Endometrial microvascular endothelial cells (primary cell): ENCODE measurements around the gene IP6K3. TPM values are rescaled to one million over a fixed set of nuclear protein-coding genes. Genes with fewer than 3 reads are reported as not detected.

ENCODE experiments used
- in situ Hi-C: cut with HindIII; loops from 2 replicates; pipeline ENCODE4 v1.10.0; 2017; ENCODE audit warnings: low sequenced_read_pairs, low pct_unique_long_range_greater_than_20kb; ENCODE audit errors: inconsistent ontology term
- total RNA-seq: library from RNA; depleted of rRNA; stranded (reverse); fragments of >200 nt; gene quantifications from one replicate; pipeline ENCODE4 v1.2.3, GENCODE V29; 2015; ENCODE audit errors: inconsistent ontology term

The IP6K3 gene
- total RNA-seq, 1 donor from 2014 or later, result not detected

DNA sequence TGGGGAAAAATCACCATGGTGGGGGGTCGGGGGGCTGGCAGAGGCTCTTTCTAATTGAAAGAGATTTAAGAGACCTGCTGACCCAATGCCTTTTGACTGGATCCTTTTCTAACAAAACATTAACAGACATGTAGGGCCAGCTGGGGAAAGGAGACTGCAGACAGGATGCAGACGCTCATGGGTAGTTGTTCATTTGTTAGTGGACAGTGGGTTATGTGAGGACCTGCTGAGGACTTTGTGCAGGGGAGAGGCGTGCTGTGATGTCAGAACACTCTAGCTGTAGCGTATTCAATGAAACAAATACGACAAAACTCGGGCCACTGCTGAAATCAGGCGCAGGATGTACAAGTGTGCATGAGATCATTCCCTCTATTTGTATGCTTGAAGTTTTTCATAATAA lies 1.2 kb downstream of the IP6K3 start:
- in situ Hi-C loops, result no loop called here

DNA sequence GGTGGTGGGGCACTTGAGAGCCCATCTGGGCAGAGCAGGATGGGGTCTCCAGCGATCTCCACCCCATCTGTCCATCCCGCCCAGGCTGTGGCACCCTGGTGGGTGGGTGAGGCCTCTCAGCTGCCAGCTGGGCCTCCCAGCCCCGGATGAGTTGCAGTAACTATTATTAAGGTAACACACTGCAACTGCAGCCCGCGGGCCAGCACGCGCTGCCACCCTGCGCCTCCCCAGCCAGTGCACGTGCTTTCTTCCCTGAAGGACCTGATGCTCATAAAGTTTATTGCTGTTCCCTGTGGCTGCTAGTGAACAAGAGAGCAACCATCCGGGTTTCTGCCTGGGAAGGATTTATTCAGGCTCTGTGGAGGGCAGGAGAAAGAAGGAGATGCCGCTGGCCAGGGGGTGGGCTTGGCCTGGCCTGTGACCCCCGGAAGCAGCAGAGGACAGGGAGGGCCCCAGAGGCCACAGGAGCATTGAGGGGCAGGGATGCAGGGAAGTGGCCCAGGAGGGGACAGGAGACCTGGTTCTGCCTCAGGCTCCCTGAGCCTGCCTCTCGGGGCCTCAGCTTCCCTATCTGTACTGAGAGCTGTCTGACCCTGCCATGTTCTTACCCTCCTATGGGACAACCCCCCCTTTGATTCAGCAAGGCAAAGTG lies 1.7 kb downstream of the IP6K3 start:
- in situ Hi-C loops, result no loop called here

DNA sequence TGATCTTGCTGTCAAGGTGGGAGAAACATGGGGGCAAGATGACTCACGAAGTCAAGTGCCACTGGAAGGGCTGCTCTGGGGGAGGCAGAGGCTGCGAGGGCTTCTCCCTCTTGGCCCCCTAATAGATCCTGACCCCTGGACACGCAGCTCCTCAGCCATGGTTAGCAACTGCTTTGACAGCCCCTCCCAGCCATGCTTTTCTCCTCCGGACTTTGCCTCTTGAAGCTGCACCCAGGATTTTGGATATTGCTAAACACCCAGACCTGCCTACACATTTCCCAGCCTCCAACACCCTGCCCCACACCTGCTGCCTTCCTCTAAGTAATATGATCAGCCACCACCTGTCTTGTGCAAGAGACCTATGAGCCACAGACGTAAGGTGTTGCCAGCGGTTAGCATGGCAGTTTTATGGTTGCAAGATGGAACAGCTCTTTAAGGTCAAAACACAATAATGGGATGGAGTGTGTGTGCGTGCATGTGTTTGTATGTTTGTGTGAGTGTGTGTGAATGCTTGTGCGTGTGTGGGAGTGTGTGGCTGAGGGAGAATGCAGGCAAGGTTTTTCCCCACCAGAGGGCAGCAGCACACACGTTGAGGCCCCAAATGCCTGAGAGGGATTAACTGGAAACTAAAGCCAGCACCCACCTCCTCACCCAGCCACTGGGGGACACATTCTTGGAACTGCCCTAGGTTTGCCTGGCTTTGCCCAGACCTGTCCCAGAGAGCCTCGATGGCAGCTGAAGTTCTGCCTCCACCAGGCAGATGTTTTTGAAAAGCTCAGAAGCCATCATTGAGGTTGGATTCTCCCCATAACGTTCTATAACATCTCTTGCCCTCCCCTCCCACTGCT lies 2.5 kb downstream of the IP6K3 start:
- in situ Hi-C loops, result no loop called here

DNA sequence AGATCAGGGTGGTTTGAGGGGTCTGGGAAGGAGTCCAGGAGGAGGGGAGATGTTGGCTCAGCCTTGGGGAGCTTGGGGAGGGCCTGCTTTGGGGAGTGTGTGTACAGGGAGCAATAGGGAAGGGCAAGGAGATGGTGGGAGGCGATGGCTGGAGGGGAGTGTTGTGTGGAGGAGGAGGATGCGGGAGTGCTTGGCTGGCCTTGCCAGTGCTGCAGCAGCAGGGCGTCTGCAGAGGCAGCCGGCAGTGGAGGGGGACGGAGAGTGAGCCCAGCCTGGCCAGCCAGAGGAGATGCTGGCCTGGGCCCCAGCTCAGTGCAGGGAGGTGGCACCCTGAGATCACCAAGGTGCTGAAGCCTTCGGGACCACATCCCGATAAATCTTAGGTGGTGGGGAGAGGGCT lies 3.9 kb downstream of the IP6K3 start:
- in situ Hi-C loops, result no loop called here

DNA sequence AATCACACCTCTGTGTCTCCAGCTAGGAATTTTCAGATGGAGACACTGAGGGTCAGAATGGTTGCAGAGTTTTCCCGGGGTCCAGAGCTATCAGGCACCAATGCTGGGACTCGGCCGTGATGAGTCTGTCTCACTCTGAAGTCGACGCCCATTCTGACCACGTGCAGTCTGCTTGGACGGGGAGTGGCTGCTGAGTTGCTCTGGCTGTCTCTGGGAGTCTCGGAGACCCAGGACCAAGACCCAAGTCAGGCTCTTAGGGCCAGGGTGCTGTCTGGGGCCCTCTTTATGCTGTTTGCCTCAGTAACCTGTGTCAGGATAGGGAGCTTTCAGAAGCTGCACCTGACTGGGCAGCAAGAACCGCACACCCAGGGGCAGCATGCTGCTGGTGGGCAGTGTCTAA lies 4.6 kb downstream of the IP6K3 start:
- in situ Hi-C loops, result no loop called here

DNA sequence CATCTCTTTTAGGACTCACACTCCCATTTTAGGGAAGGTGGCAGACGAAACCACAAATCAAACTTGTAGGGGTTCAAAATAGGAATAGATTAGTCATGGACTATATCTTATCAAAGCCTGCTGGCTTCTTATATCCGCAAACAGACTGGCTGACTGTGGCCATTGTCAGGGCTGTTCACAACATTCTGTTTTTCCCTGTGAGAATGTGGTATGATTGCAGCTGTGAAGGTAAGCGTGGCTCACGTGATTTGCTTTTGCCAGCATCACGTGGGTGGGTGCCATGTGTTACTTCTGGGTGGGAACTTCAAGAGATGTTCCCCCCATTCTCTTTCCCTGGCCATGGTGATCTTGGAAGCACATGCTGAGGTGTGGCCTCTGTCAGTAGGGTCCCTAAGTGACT lies 5.9 kb downstream of the IP6K3 start:
- in situ Hi-C loops, result no loop called here

DNA sequence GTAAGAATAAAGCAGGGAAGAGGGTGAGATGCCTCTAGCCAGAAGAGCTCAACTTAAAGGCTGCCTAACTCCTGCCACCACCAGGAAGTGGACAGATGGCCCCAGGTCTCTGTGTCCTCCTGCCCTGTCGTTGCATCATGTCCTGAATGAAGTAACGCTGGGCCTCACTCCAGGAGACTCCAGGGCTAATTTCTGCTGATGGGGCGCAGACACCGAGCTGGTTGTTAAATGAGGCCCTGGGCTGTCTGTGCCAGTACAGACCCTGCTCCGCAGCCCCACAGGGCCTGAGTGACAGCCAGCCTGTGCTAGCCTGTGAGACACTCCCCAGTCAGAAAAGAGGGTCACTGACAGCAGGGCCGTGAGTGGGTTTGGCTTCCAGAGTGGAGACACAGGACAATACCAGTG lies 6.5 kb downstream of the IP6K3 start:
- in situ Hi-C loops, result no loop called here

DNA sequence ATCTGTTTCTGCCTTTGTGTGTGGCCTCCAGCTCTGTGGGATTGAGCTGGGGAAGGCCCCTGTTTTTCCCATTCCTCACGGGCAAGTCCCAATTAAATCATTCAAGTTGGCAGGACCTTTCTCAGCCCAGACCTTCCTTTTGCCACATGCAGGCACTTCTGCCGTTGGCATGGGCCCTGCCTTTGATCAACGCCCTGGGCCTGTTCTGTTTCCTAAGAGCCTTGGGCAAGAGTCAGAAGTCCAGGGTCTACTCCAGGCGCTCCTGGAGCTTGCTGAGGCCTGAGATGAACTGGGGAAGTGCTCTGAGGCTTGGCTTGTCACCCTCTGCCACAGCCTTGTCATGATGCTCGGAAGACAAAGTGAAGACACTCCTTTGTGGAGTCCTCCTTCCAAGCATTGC lies 7.1 kb downstream of the IP6K3 start:
- in situ Hi-C loops, result no loop called here

DNA sequence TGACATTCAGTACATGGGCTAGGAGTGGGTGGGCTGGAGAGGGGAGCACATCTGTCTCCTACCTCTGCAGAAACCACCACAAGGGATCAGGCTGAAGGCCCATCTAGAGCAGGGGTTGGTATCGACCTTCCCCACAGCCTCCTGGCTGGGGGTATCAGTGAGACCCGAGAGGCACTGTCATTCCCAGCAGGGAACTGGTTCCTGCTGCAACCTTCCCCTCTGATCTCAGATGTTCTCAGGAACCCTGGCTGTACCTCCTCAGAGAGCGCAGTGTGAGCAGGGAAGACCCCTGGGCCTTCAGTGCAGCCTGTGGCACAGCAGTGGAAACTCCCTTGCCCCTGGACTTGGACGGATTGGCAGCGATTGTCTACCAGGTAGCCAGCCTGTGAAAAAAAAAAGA lies 7.8 kb downstream of the IP6K3 start:
- in situ Hi-C loops, result no loop called here

DNA sequence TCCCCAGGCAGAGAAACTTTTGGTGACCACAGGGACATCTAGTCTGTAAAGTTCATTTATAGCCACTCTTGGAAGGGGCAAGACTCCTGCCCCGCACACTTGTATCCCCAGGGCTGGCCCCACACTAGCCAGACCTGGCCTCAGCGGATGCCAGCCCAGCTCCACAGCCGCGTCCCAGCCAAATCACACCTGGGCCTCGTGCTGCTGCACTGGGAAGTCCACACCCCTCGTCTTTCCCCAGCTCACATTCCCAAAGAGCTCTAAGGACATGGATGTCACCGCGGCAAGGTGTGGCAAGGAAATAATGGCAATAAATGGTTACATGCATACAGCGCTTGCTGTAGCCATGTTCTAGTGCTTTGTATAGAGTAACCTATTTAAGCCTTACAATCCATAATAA lies 8.6 kb downstream of the IP6K3 start:
- in situ Hi-C loops, result no loop called here

DNA sequence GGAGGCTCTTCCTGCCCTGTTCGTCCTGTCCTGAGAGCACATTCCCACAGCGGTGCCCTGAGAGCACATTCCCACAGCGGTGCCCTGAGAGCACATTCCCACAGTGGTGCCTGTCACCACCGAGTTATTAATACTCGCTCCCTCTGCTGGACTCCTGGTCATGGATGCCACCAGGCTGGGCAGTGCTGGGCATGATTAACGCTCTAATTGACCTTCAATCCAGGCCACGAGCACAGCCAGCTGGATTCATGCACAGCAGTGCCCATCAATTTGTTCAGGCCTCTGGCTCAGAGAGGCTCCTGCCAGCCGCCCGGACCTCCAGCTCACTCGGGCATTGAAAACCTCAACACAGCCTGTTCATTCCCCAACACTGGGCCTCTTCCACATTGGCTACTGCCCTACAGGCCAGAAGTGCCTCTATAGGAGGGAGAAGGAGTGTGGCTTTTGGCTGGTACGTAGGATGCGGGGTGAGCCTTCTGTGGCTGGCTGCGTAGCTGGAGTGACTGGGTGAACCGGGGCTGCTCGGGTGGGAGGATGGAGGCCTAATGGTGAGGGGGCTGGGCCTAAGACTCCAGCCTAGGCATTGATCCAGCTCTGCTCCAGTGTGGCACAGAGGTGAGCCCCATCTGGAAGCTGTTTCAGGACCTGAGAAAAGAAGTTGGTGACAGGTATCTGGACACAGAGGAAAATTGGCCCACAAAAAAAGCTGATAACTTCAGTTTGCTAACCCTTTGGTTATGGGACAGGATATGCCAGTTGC lies 9.3 kb downstream of the IP6K3 start:
- in situ Hi-C loops, result no loop called here

DNA sequence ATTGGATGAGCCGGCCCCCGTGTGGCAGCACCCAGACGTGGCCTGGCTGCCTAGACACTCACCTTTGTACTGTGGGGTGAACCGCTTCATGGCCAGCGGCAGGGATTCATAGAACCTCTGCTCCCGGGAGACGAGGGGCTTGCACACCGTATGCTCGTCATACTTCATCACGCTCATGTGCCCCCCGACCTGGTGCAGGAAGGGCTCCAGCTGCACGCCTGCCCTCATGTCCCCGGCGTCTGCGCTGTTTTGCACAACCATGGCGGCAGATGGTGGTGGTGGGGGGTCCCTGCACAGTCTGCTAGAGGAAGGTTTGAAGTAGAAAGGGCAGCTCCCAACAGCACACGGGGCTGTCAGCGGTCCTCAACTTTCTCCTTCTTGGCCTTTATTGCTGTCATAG lies 11.5 kb downstream of the IP6K3 start:
- in situ Hi-C loops, result no loop called here

DNA sequence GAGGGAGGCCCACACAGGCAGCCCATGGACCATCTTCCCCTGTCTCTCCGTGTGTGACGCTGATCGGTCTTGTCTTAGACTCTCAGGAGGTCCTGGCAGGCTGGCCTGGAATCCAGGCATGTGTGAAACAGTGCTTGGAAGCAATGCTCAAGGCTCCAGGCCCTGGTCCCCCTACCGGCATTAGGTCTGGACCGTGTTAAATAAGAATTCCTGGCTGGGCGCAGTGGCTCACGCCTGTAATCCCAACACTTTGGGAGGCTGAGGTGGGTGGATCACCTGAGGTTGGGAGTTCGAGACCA lies 13.0 kb downstream of the IP6K3 start:
- in situ Hi-C loops, result no loop called here

DNA sequence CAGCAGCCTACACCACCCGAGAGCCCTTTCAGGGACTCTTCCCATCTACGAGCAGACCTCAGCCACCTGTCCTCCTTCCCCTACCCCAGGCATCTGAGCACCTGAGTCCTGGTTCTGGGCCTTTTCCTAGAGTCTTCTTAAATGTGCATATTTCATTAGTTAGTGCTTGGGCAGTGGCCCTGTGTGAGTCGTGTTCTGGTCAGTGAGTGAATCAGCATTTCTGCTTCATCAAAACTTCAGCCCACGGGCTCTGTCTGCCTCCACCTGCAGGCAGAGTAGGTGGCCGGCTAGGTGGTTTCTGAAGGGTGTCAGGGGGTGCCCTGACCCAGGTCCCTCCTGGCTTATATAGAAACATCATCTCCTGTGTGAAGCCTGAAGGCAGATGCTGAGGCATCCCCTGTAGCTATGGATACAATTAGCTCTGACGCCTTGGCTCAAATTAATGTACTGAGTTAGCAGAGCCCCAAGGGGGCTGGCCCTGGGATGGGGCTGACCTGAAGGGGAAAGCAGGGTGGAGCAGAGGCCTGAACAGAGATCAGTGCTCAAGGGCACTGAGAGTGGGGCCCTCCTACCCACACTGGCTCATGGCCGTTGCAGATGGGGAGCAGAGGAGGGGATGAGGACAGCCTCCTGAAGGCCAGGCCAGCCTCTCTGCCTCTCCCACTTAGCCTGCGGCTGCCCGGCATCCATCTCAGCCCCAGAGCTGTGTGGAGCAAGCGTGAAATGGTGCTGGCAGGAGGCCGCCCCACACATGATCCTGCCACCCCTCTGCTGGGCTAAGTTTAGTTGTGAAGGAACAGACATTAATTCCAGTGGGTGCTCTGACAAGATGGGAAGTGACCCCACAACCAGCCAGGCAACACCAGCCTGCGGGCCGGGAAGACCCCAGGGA lies 13.6 kb downstream of the IP6K3 start:
- in situ Hi-C loops, result no loop called here

DNA sequence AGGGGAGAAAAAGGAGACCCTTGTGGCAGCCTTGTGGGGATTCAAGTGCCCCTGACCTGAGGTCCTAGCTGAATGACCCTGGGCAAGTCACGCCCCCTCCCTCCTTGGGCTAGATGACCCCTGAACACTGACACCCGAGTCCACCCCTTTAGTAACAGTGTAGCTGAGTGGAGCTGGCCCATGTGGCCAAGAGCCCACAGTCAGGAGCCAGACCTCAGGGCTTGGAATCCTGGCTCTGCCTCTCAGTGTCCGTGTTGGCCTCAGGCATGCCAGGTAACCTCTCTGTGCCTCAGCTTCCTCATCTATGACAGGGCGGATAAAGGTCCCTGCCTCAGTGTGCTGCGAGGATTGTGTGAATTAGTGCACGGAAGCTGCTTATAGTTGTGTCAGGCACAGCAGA lies 14.3 kb downstream of the IP6K3 start:
- in situ Hi-C loops, result no loop called here

DNA sequence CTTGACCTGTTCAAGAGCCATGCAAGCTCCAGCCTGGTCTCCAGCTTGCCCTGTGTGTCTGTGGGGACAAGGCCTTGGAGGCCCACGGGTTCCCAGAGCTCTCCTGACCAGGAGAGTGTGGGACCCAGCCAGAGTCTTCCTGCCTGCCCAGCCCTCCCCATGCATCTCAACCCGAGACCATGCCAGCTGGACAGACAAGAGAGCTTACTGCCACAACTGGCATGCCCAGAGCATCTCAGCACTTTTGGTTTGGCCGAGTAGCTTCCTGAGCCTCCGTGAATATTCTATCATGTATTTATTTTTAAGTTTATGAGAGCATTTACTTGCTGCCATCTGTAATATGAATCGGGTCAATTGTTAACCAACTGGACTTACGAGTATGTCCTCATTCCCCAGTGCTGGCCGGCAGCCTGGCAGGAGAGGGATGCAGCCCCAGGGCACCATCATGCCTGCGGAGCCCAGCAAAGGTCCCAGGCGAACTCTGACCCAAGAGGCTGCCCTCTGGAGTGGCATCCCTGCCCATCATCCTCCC lies 14.9 kb downstream of the IP6K3 start:
- in situ Hi-C loops, result no loop called here

DNA sequence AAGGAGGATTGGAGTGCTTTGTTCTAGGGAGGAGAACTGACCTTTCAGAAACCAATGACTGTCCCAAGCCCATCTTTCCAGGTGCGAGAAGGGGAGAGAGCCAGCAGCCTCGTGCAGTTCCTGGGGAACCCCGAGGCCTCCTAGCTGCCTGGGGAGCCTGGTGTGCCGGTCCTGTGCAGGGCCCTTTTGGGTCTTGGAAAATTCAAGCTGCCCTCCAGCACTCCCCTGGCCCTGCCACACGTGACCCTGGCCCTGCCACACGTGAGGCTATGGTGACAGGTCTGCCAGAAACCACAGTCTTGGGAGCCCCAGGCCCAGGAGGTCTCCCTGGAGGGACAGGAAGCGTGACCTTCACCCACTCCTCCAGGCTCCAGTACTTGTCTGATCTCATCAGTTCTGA lies 15.7 kb downstream of the IP6K3 start:
- in situ Hi-C loops, result no loop called here

DNA sequence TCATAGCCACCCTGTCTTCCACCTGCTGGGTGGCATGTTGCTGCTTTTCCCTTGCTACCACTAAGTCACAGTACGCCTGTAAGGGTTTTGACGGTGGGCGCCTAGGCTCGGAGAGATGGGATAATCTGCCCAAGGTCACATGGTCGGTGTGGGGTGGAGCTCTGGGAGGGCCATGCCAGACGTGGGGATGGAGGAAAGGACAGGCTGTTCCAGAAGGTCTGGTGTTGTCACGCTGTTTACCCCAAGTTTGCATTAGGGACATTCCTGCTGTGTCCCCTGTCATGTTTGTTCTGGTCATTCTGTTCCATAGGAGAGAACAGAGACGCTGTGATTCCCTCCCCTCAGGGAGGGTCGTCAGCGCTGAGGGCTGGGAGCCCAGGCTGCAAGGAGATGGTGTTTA lies 16.1 kb downstream of the IP6K3 start:
- in situ Hi-C loops, result no loop called here

DNA sequence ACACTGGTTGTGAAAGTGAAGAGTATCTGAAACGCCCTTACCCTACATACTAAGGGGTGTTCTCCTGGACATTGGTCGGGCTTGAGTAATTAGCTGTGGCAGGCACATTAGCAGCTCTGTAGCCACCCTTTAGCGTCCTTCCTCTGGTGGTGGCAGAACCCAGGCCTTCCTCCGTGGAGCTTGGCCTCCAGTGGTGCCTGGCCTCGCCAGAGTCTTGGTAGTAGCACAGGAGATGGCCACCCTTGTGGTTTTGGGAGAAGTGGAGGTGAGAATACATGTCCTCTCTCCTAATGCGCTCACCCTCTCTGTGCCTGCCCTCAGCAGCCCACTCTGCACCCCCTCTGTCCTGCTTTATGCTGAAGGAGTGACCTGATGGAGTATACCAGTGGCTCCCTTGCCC lies 17.6 kb downstream of the IP6K3 start:
- in situ Hi-C loops, result no loop called here
